IMR-90 (cell line): Measurements from ENCODE around the gene BNIP3. TPM values are rescaled to one million over a fixed set of nuclear protein-coding genes. Genes with fewer than 3 reads are reported as not detected.

Experiments used
- ATAC-seq: fragments of 200-7000 bp; cut with Tn5 transposase; 2 replicates; pipeline ENCODE4 v1.9.1; 2020; ENCODE audit warnings: low read depth, mild to moderate bottlenecking, moderate library complexity
- BruUV-seq: library from RNA; stranded (reverse); fragments of 400-500 nt; replicated peaks from 2 replicates; lab custom pipeline; 2021; lab: Mats Ljungman, UMichigan
- CTCF ChIA-PET: fragments of 300-600 bp; formaldehyde crosslinking; extraction: SDS; loops from one replicate; lab custom pipeline; 2021; ENCODE audit warnings: antibody characterized with exemption; lab: Yijun Ruan, JAX
- POLR2A ChIA-PET: fragments of 300-600 bp; sonication (Branson Sonifier 250); formaldehyde crosslinking; loops from one replicate; lab custom pipeline; 2022; ENCODE audit warnings: antibody characterized with exemption; ENCODE audit not compliant: unreplicated experiment; lab: Charles Lee
- DNase-seq: peaks from one replicate; pipeline ENCODE4 v3.0.0; 2013
- H2AFZ ChIP-seq: replicated peaks from 2 replicates; pipeline ENCODE3; 2013; ENCODE audit warnings: low read length, mild to moderate bottlenecking; ENCODE audit not compliant: poor library complexity
- H2AK5ac ChIP-seq: 2 replicates; pipeline ENCODE4 v1.6.1; 2013; ENCODE audit warnings: low read depth, low read length, inconsistent platforms
- H2AK9ac ChIP-seq: replicated peaks from 2 replicates; pipeline ENCODE3; 2013; ENCODE audit warnings: mild to moderate bottlenecking, low read depth, low read length, moderate library complexity; ENCODE audit not compliant: poor library complexity
- H2BK120ac ChIP-seq: 2 replicates; pipeline ENCODE4 v1.6.1; 2013; ENCODE audit warnings: low read depth, low read length, inconsistent platforms
- H2BK15ac ChIP-seq: 3 replicates; pipeline ENCODE4 v1.6.1; 2013; ENCODE audit warnings: low read depth, low read length, inconsistent platforms
- H2BK20ac ChIP-seq: 2 replicates; pipeline ENCODE4 v1.6.1; 2013; ENCODE audit warnings: low read depth, mild to moderate bottlenecking, inconsistent platforms, low read length, moderate library complexity
- H2BK5ac ChIP-seq: 2 replicates; pipeline ENCODE4 v1.6.1; 2013; ENCODE audit warnings: mild to moderate bottlenecking, low read depth, low read length, inconsistent platforms; ENCODE audit not compliant: poor library complexity, severe bottlenecking
- H3K14ac ChIP-seq: replicated peaks from 2 replicates; pipeline ENCODE4 v1.6.1; 2013; ENCODE audit warnings: low read depth, low read length, inconsistent platforms
- H3K18ac ChIP-seq: 2 replicates; pipeline ENCODE4 v1.6.1; 2013; ENCODE audit warnings: low read depth, low read length, control low read depth
- H3K23ac ChIP-seq: 2 replicates; pipeline ENCODE4 v1.6.1; 2013; ENCODE audit warnings: low read depth, low read length, inconsistent platforms
- H3K27ac ChIP-seq: 2 replicates; pipeline ENCODE4 v1.5.1; 2013; ENCODE audit warnings: mild to moderate bottlenecking, control low read depth, low read length; ENCODE audit not compliant: insufficient read depth
- H3K27me3 ChIP-seq: 2 replicates; pipeline ENCODE4 v1.6.1; 2013; ENCODE audit warnings: low read length; ENCODE audit not compliant: control insufficient read depth, insufficient read depth
- H3K36me3 ChIP-seq: 2 replicates; pipeline ENCODE4 v1.6.1; 2013; ENCODE audit warnings: low read length, mixed read lengths; ENCODE audit not compliant: control insufficient read depth, insufficient read depth
- H3K4ac ChIP-seq: 2 replicates; pipeline ENCODE4 v1.6.1; 2013; ENCODE audit warnings: low read depth, low read length, inconsistent platforms
- H3K4me1 ChIP-seq: 2 replicates; pipeline ENCODE4 v1.6.1; 2013; ENCODE audit warnings: low read length, mixed read lengths; ENCODE audit not compliant: control insufficient read depth, insufficient read depth
- H3K4me2 ChIP-seq: 2 replicates; pipeline ENCODE4 v1.6.1; 2013; ENCODE audit warnings: low read depth, mild to moderate bottlenecking, control low read depth, low read length, moderate library complexity
- H3K4me3 ChIP-seq: 2 replicates; pipeline ENCODE4 v1.5.1; 2013; ENCODE audit warnings: low read depth, mild to moderate bottlenecking, control low read depth, low read length, moderate library complexity; ENCODE audit not compliant: insufficient read depth
- H3K56ac ChIP-seq: 2 replicates; pipeline ENCODE4 v1.6.1; 2013; ENCODE audit warnings: low read length, inconsistent platforms; ENCODE audit not compliant: insufficient read depth; ENCODE audit errors: extremely low read depth
- H3K79me1 ChIP-seq, 2 experiments: 2 replicates each; pipeline ENCODE4 v1.6.1; 2013; ENCODE audit warnings: low read length in 2 of 2, inconsistent platforms in 1 of 2, low read depth in 1 of 2
- H3K9ac ChIP-seq: 2 replicates; pipeline ENCODE4 v1.6.1; 2013; ENCODE audit warnings: low read depth, low read length, control low read depth
- H3K9me1 ChIP-seq: 2 replicates; pipeline ENCODE4 v1.6.1; 2013; ENCODE audit warnings: low read length, inconsistent platforms; ENCODE audit not compliant: insufficient read depth
- H3K9me3 ChIP-seq: 2 replicates; pipeline ENCODE4 v1.6.1; 2013; ENCODE audit warnings: low read length; ENCODE audit not compliant: control insufficient read depth, insufficient read depth
- H4K20me1 ChIP-seq: 2 replicates; pipeline ENCODE4 v1.6.1; 2013; ENCODE audit warnings: low read length, inconsistent platforms; ENCODE audit not compliant: insufficient read depth
- H4K5ac ChIP-seq: 2 replicates; pipeline ENCODE4 v1.6.1; 2013; ENCODE audit warnings: mild to moderate bottlenecking, low read depth, low read length, control low read depth
- H4K8ac ChIP-seq, 2 experiments: 2 replicates each; pipeline ENCODE4 v1.6.1; 2013; ENCODE audit warnings: low read depth in 2 of 2, low read length in 2 of 2, control low read depth in 1 of 2, inconsistent platforms in 1 of 2
- H4K91ac ChIP-seq: 2 replicates; pipeline ENCODE4 v1.6.1; 2013; ENCODE audit warnings: low read depth, low read length, inconsistent platforms; ENCODE audit not compliant: insufficient read depth
- BHLHE40 ChIP-seq: fragments of 150-350 bp; IDR thresholded peaks from 2 replicates; pipeline ENCODE4 v1.6.1; 2016; ENCODE audit warnings: mild to moderate bottlenecking, low read depth, low read length
- CEBPB ChIP-seq: IDR thresholded peaks from 2 replicates; pipeline ENCODE4 v1.6.1; 2012; ENCODE audit warnings: low read depth, low read length, improper control_type of control experiment
- CHD1 ChIP-seq: IDR thresholded peaks from 2 replicates; pipeline ENCODE4 v1.6.1; 2012; ENCODE audit warnings: low read depth, low read length, improper control_type of control experiment
- CTCF ChIP-seq: conservative IDR thresholded peaks from 2 replicates; pipeline ENCODE4 v1.5.1; 2012; ENCODE audit warnings: mild to moderate bottlenecking, low read depth, low read length, improper control_type of control experiment
- ELK1 ChIP-seq: fragments of 150-350 bp; IDR thresholded peaks from 2 replicates; pipeline ENCODE4 v1.6.1; 2016; ENCODE audit warnings: low read depth, mild to moderate bottlenecking, low read length, moderate library complexity, borderline replicate concordance
- FOS ChIP-seq: fragments of 150-350 bp; IDR thresholded peaks from 2 replicates; pipeline ENCODE4 v1.6.1; 2016; ENCODE audit warnings: low read depth, low read length
- MAFK ChIP-seq: IDR thresholded peaks from 2 replicates; pipeline ENCODE4 v1.6.1; 2012; ENCODE audit warnings: low read depth, low read length, improper control_type of control experiment
- MAZ ChIP-seq: IDR thresholded peaks from 2 replicates; pipeline ENCODE4 v1.6.1; 2012; ENCODE audit warnings: low read depth, mild to moderate bottlenecking, low read length, improper control_type of control experiment, moderate library complexity, borderline replicate concordance
- MXI1 ChIP-seq: IDR thresholded peaks from 2 replicates; pipeline ENCODE4 v1.6.1; 2012; ENCODE audit warnings: low read depth, mild to moderate bottlenecking, low read length, moderate library complexity, borderline replicate concordance
- NFE2L2 ChIP-seq: fragments of 150-350 bp; IDR thresholded peaks from 2 replicates; pipeline ENCODE4 v1.6.1; 2016; ENCODE audit warnings: low read depth, mild to moderate bottlenecking, low read length
- POLR2A ChIP-seq: IDR thresholded peaks from 2 replicates; pipeline ENCODE4 v1.6.1; 2012; ENCODE audit warnings: mild to moderate bottlenecking, low read depth, low read length
- RAD21 ChIP-seq: IDR thresholded peaks from 2 replicates; pipeline ENCODE4 v1.6.1; 2012; ENCODE audit warnings: low read length, improper control_type of control experiment
- RCOR1 ChIP-seq: IDR thresholded peaks from 2 replicates; pipeline ENCODE4 v1.6.1; 2012; ENCODE audit warnings: mild to moderate bottlenecking, low read length, improper control_type of control experiment; ENCODE audit not compliant: insufficient replicate concordance
- RFX5 ChIP-seq: IDR thresholded peaks from 2 replicates; pipeline ENCODE4 v1.8.0; 2012; ENCODE audit warnings: low read depth, mild to moderate bottlenecking, low read length, moderate library complexity
- SMC3 ChIP-seq: fragments of 150-350 bp; IDR thresholded peaks from 2 replicates; pipeline ENCODE4 v1.6.1; 2016; ENCODE audit warnings: low read depth, mild to moderate bottlenecking, antibody characterized with exemption, low read length, moderate library complexity
- USF2 ChIP-seq: fragments of 150-350 bp; IDR thresholded peaks from 2 replicates; pipeline ENCODE4 v1.6.1; 2017; ENCODE audit warnings: mild to moderate bottlenecking, antibody characterized with exemption, low read length, low read depth
- WGBS, 2 experiments: methylation state at CpG; one replicate each; pipeline versions ENCODE4 v1.1.5 to v1.1.7; 2013; ENCODE audit warnings: missing lambda C conversion rate in 2 of 2; ENCODE audit not compliant: insufficient read length in 1 of 2; ENCODE audit errors: extremely low coverage in 2 of 2; 5-methylcytosine and 5-hydroxymethylcytosine counted together
- dilution Hi-C: fragments of 300-500 bp; cut with HindIII; formaldehyde crosslinking; loops from one replicate; pipeline ENCODE4 v1.14.3; 2018; ENCODE audit warnings: low sequenced_read_pairs; ENCODE audit not compliant: unreplicated experiment
- in situ Hi-C: fragments of 300-500 bp; cut with MboI; formaldehyde crosslinking; loops from 3 replicates; pipeline ENCODE4 v1.14.3; 2019; ENCODE audit warnings: low sequenced_read_pairs, inconsistent platforms, mixed read lengths
- intact Hi-C: fragments of 100-400 bp; cut with micrococcal nuclease; formaldehyde crosslinking; loops from 2 replicates; pipeline ENCODE4 v1.10.0; 2022
- polyA plus RNA-seq, 3 experiments: library from polyadenylated mRNA; depleted of rRNA; stranded (reverse); fragments of >200 nt; gene quantifications; 2 replicates each; pipeline ENCODE4 v1.2.3, GENCODE V29; 2012; ENCODE audit warnings: low replicate concordance in 1 of 3
- total RNA-seq: library from RNA; depleted of rRNA; stranded (reverse); fragments of >200 nt; gene quantifications from 2 replicates; pipeline ENCODE4 v1.2.3, GENCODE V29; 2012

Gene BNIP3
- total and polyA plus RNA-seq, 2 of the 4 experiments (the other 2 are of a cell fraction): 134 to 211 TPM

GRCh38 chr10:131991726-131992125 is 10.0 kb upstream of the BNIP3 start:
- H3K27ac ChIP-seq: no peak overlapping the region
- dilution Hi-C loops (no loop called here), in situ Hi-C loops (no loop called here), intact Hi-C loops (no loop called here)
- no peaks in the 10 kb centered on the region for H4K20me1 ChIP-seq
- H2AFZ ChIP-seq: no peak overlapping the region
- H2BK20ac ChIP-seq: no peak overlapping the region
- H3K27me3 ChIP-seq: no peaks in the 10 kb centered on the region
- ATAC-seq (no peak), DNase-seq (no peak)
- no peak overlapping the region for H3K4me3 ChIP-seq
- no peaks in the 10 kb centered on the region for H3K36me3 ChIP-seq
- H3K14ac ChIP-seq: no peak overlapping the region
- H3K9me3 ChIP-seq: no peaks in the 10 kb centered on the region
- ChIA-PET POLR2A (no interaction called here), CTCF (no interaction called here)
- H2BK120ac ChIP-seq: no peak overlapping the region
- no CpG with 5 or more reads among the region's 3 CpGs for WGBS, 2 experiments
- H3K9ac ChIP-seq: no peak overlapping the region
- no peak overlapping the region for H4K8ac ChIP-seq
- H4K91ac ChIP-seq: no peak overlapping the region
- no peak overlapping the region for H3K56ac ChIP-seq
- no peak overlapping the region for H3K4me2 ChIP-seq
- H2AK9ac ChIP-seq: no peak overlapping the region
- BruUV-seq: no TSS peak
- peaks cover 7% of the 10 kb centered on the region; the same call in 1 of the 2 replicates for H3K4me1 ChIP-seq
- no peak overlapping the region for H3K18ac ChIP-seq
- H4K5ac ChIP-seq: no peak overlapping the region
- H3K9me1 ChIP-seq: peaks cover 3% of the 10 kb centered on the region; the same call in 1 of the 2 replicates
- TF ChIP-seq POLR2A (no peak), MXI1 (no peak), RFX5 (no peak), RCOR1 (no peak), SMC3 (no peak), FOS (no peak), CHD1 (no peak), MAFK (no peak), CEBPB (no peak), ELK1 (no peak), NFE2L2 (no peak), CTCF (no peak), RAD21 (no peak), BHLHE40 (no peak), MAZ (no peak), USF2 (no peak)
- H3K4ac ChIP-seq: no peak overlapping the region
- H3K23ac ChIP-seq: no peak overlapping the region
- H2BK5ac ChIP-seq: no peak overlapping the region
- H3K79me1 ChIP-seq: no peaks in the 10 kb centered on the region
- no peak overlapping the region for H2AK5ac ChIP-seq
- no peak overlapping the region for H2BK15ac ChIP-seq
